ENCODE data around the gene CENPC.

DNA sequence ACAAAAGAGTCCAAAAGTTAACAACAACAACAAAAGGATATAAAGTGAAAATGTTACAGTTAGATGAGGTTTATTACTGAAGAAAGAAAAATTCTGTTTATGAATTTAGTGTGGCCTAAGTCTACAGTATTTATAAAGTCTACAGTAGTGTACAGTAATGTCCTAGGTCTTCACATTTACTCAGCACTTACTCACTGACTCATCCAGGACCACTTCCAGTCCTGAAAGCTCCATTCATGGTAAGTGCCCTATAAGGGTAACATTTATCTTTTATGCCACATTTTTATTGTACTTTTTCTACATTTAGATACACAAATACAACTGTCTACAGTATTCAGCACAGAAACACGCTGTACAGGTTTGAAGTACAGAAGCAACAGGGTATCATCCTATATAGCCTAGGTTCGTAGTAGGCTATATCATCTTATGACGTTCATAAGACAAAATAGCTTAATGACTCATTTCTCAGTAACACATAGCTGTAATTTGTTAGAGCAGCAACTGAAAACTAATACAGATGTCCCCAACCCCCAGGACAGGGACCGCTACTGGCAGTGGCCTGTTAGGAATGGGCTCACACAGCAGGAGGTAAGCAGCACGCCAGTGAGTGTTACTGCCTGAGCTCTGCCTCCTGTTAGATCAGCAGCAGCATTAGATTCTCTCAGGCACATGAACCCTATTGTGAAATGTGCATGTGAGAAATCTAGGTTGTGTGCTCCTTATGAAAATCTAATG lies 61.3 kb downstream of the CENPC start:
- TF ChIP-seq NFRKB (IDR thresholded peaks at IDR 0.05), result no peak
- TF ChIP-seq, protein P1, sequence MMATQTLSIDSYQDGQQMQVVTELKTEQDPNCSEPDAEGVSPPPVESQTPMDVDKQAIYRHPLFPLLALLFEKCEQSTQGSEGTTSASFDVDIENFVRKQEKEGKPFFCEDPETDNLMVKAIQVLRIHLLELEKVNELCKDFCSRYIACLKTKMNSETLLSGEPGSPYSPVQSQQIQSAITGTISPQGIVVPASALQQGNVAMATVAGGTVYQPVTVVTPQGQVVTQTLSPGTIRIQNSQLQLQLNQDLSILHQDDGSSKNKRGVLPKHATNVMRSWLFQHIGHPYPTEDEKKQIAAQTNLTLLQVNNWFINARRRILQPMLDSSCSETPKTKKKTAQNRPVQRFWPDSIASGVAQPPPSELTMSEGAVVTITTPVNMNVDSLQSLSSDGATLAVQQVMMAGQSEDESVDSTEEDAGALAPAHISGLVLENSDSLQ (IDR thresholded peaks at IDR 0.05), result no peak

Measured in HEK293T (cell line).